ENCODE data around the gene STXBP6.
"Not testable (repeated sequence)": the region's sequence is repeated elsewhere in the genome, so short reads cannot be mapped to it uniquely, and the experiment has no call there.

The STXBP6 gene

GRCh38 chr14:24982472-24983155 is 67.3 kb downstream of the STXBP6 start:
- no peak for DNase-seq

GRCh38 chr14:24979725-24980239 is 70.2 kb downstream of the STXBP6 start:
- no peak for DNase-seq

GRCh38 chr14:24978862-24979724 is 70.9 kb downstream of the STXBP6 start:
- no peak for DNase-seq

- no peak for DNase-seq
These were observed 73.3 kb downstream of the STXBP6 start for GRCh38 chr14:24976602-24977001.

- no peak for DNase-seq
These were observed 74.6 kb downstream of the STXBP6 start for GRCh38 chr14:24975393-24975792.

GRCh38 chr14:24974591-24975374 is 75.2 kb downstream of the STXBP6 start:
- no peak for DNase-seq

GRCh38 chr14:24972844-24973243 is 77.1 kb downstream of the STXBP6 start:
- no peak for DNase-seq

GRCh38 chr14:24971255-24971654 is 78.7 kb downstream of the STXBP6 start:
- no peak for DNase-seq

GRCh38 chr14:24966579-24966964 is 83.4 kb downstream of the STXBP6 start:
- DNase-seq, result no peak

GRCh38 chr14:24965934-24966578 is 83.9 kb downstream of the STXBP6 start:
- no peak for DNase-seq

GRCh38 chr14:24965578-24965933 is 84.4 kb downstream of the STXBP6 start:
- no peak for DNase-seq

- DNase-seq, result no peak
These were observed 85.4 kb downstream of the STXBP6 start for GRCh38 chr14:24964591-24964990.

GRCh38 chr14:24964048-24964447 is 85.9 kb downstream of the STXBP6 start:
- no peak for DNase-seq

- not testable (repeated sequence) for DNase-seq
These were observed 87.8 kb downstream of the STXBP6 start for GRCh38 chr14:24962118-24962517.

- no peak for DNase-seq
These were observed 89.1 kb downstream of the STXBP6 start for GRCh38 chr14:24960816-24961215.

GRCh38 chr14:24959791-24960331 is 90.1 kb downstream of the STXBP6 start:
- no peak for DNase-seq

- DNase-seq, result no peak
These were observed 91.7 kb downstream of the STXBP6 start for GRCh38 chr14:24958271-24958670.

- DNase-seq, result no peak
These were observed 92.1 kb downstream of the STXBP6 start for GRCh38 chr14:24957814-24958213.

- DNase-seq, result no peak
These were observed 93.8 kb downstream of the STXBP6 start for GRCh38 chr14:24956104-24956503.

GRCh38 chr14:24954700-24955037 is 95.3 kb downstream of the STXBP6 start:
- no peak for DNase-seq

GRCh38 chr14:24954037-24954699 is 95.8 kb downstream of the STXBP6 start:
- no peak for DNase-seq
